ENCODE results near the gene SYMPK. TPM values are rescaled to one million over a fixed set of nuclear protein-coding genes. Genes with fewer than 3 reads are reported as not detected.
A peak's percentile ranks its signal among the peaks of the same experiment; 100 is the strongest.

The SYMPK gene
- total RNA-seq, 2 donors from 2014 or later, result 55.7 to 101 TPM

GRCh38 chr19:45767881-45768654 is 94.9 kb downstream of the SYMPK start:
- peak overlapping the region; percentile 77 for H3K4me3 ChIP-seq
- DNase-seq, result peak; percentile 67
- peaks cover 8% of the 10 kb centered on the region for H3K4me1 ChIP-seq
- no peaks in the 10 kb centered on the region for H3K9me3 ChIP-seq
- no peaks in the 10 kb centered on the region for H3K36me3 ChIP-seq
- H3K9ac ChIP-seq (ENCODE audit: low read depth in 2 of 2, low read length in 2 of 2), result peak overlapping the region; percentile 91 to 95
- no peak for TF ChIP-seq CTCF (IDR thresholded peaks at IDR 0.05)
- peak overlapping the region; percentile 97 for H3K27ac ChIP-seq
- no peaks in the 10 kb centered on the region for H3K27me3 ChIP-seq
- intact Hi-C loops (cut with DNase I), result loop anchor here (5.0 kb wide), 2 partner anchors 51 to 76 kb away; partner anchors contain the start of genes QPCTL and SNRPD2

- H3K27ac ChIP-seq, result peak overlapping the region; percentile 97
- H3K4me3 ChIP-seq, result peak overlapping the region; percentile 77
- H3K9ac ChIP-seq (ENCODE audit: low read depth in 2 of 2, low read length in 2 of 2), result peak overlapping the region; percentile 91 to 95
- no peaks in the 10 kb centered on the region for H3K9me3 ChIP-seq
- H3K36me3 ChIP-seq, result no peaks in the 10 kb centered on the region
- intact Hi-C loops (cut with DNase I), result loop anchor here (5.0 kb wide), 2 partner anchors 50 to 75 kb away; partner anchors contain the start of genes QPCTL and SNRPD2
- H3K4me1 ChIP-seq, result peaks cover 8% of the 10 kb centered on the region
- peak; percentile 75 for DNase-seq
- no peak for TF ChIP-seq CTCF (IDR thresholded peaks at IDR 0.05)
- no peaks in the 10 kb centered on the region for H3K27me3 ChIP-seq
These were observed 95.5 kb downstream of the SYMPK start for GRCh38 chr19:45767410-45767880.

GRCh38 chr19:45766869-45767346 is 96.0 kb downstream of the SYMPK start:
- intact Hi-C loops (cut with DNase I), result loop anchor here (5.0 kb wide), 2 partner anchors 50 to 75 kb away; partner anchors contain the start of genes QPCTL and SNRPD2
- Histone ChIP-seq H3K4me1 (peaks cover 8% of the 10 kb centered on the region), H3K9ac (ENCODE audit: low read depth in 2 of 2, low read length in 2 of 2) (peak overlapping the region; percentile 91 to 95), H3K27me3 (no peaks in the 10 kb centered on the region), H3K36me3 (no peaks in the 10 kb centered on the region), H3K27ac (peak overlapping the region; percentile 97), H3K9me3 (no peaks in the 10 kb centered on the region), H3K4me3 (peak overlapping the region; percentile 77)
- DNase-seq, result no peak
- no peak for TF ChIP-seq CTCF (IDR thresholded peaks at IDR 0.05)

GRCh38 chr19:45766296-45766868 is 96.6 kb downstream of the SYMPK start:
- Histone ChIP-seq H3K36me3 (no peaks in the 10 kb centered on the region), H3K9me3 (no peaks in the 10 kb centered on the region), H3K4me3 (peak overlapping the region; percentile 77), H3K9ac (ENCODE audit: low read depth in 2 of 2, low read length in 2 of 2) (peak overlapping the region in 1 of 2 donors; percentile 95), H3K27me3 (no peaks in the 10 kb centered on the region), H3K4me1 (peaks cover 8% of the 10 kb centered on the region), H3K27ac (peak overlapping the region; percentile 97)
- TF ChIP-seq CTCF (IDR thresholded peaks at IDR 0.05), result no peak
- no peak for DNase-seq
- intact Hi-C loops (cut with DNase I), result loop anchor here (5.0 kb wide), 2 partner anchors 49 to 74 kb away; partner anchors contain the start of genes QPCTL and SNRPD2

GRCh38 chr19:45765702-45766295 is 97.1 kb downstream of the SYMPK start:
- no peak overlapping the region for H3K27ac ChIP-seq
- H3K4me3 ChIP-seq, result no peak overlapping the region
- intact Hi-C loops (cut with DNase I), result loop anchor here (5.0 kb wide), 2 partner anchors 48 to 73 kb away; partner anchors contain the start of genes QPCTL and SNRPD2

More at GRCh38 chr19:45765702-45766295, 97.1 kb downstream of the SYMPK start:
- TF ChIP-seq CTCF (IDR thresholded peaks at IDR 0.05), result no peak
- Histone ChIP-seq H3K4me1 (peaks cover 8% of the 10 kb centered on the region), H3K27me3 (no peaks in the 10 kb centered on the region), H3K9ac (ENCODE audit: low read depth in 2 of 2, low read length in 2 of 2) (peak overlapping the region in 1 of 2 donors; percentile 24), H3K36me3 (no peaks in the 10 kb centered on the region), H3K9me3 (no peaks in the 10 kb centered on the region)
- DNase-seq, result no peak
